ENCODE results near the gene ZKSCAN1.

ZKSCAN1 gene

DNA sequence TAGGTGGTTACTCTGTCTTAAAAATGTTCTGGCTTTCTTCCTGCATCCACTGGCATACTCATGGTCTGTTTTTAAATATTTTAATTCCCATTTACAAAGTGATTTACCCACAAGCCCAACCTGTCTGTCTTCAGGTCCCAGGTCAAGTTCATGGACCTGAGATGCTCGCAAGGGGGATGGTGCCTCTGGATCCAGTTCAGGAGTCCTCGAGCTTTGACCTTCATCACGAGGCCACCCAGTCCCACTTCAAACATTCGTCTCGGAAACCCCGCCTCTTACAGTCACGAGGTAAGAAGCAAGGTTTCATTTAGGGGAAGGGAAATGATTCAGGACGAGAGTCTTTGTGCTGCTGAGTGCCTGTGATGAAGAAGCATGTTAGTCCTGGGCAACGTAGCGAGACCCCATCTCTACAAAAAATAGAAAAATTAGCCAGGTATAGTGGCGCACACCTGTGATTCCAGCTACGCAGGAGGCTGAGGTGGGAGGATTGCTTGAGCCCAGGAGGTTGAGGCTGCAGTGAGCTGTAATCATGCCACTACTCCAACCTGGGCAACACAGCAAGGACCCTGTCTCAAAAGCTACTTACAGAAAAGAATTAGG is 8.7 kb downstream of the ZKSCAN1 start:
- DNase-seq (ENCODE audit: low read depth): no peak
- TF ChIP-seq, protein P1, sequence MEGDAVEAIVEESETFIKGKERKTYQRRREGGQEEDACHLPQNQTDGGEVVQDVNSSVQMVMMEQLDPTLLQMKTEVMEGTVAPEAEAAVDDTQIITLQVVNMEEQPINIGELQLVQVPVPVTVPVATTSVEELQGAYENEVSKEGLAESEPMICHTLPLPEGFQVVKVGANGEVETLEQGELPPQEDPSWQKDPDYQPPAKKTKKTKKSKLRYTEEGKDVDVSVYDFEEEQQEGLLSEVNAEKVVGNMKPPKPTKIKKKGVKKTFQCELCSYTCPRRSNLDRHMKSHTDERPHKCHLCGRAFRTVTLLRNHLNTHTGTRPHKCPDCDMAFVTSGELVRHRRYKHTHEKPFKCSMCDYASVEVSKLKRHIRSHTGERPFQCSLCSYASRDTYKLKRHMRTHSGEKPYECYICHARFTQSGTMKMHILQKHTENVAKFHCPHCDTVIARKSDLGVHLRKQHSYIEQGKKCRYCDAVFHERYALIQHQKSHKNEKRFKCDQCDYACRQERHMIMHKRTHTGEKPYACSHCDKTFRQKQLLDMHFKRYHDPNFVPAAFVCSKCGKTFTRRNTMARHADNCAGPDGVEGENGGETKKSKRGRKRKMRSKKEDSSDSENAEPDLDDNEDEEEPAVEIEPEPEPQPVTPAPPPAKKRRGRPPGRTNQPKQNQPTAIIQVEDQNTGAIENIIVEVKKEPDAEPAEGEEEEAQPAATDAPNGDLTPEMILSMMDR (conservative IDR thresholded peaks at IDR 0.05; ENCODE audit: control insufficient read depth, insufficient read depth, low read depth, low read length): no peak
- no peak overlapping the region for H3K4me3 ChIP-seq (ENCODE audit: control insufficient read depth, low read depth, low read length)

DNA sequence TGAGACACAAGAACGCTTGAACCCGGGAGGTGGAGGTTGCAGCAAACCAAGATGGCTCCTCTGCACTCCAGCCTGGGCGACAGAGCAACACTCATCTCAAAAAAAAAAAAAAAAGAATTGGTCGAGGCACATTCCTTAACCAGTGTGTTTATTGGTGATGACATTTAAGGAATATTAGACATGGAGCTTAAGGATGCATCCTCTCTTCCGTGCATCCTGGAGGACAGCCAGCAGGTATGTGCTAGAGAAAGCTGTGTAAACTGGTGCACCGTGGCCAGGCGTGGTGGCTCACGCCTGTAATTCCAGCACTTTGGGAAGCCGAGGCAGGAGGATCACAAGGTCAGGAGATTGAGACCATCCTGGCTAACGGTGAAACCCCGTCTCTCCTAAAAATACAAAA is 11.8 kb downstream of the ZKSCAN1 start:
- DNase-seq (ENCODE audit: low read depth): no peak
- H3K4me3 ChIP-seq (ENCODE audit: control insufficient read depth, low read depth, low read length): no peak overlapping the region
- TF ChIP-seq, protein P1 (conservative IDR thresholded peaks at IDR 0.05; ENCODE audit: control insufficient read depth, insufficient read depth, low read depth, low read length): no peak

DNA sequence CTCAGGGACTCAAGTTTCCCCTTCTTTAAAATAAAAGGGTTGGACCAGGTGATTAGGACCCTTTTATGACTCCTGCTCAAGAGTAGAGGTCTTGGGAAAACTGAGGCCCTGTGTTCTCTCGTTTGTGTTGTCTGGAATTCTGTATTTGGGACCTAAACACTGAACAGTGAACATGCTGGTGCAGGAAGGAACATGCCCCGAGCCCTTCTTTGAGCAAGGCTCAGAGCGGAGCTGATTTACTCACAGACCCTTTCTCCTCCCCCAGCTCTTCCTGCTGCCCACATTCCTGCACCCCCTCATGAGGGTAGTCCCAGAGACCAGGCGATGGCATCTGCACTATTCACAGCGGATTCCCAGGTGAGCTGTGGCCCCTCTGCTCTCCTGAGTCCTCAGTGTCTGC is 14.2 kb downstream of the ZKSCAN1 start:
- no peak for DNase-seq (ENCODE audit: low read depth)
- no peak overlapping the region for H3K4me3 ChIP-seq (ENCODE audit: control insufficient read depth, low read depth, low read length)
- TF ChIP-seq, protein P1 (conservative IDR thresholded peaks at IDR 0.05; ENCODE audit: control insufficient read depth, insufficient read depth, low read depth, low read length): no peak

DNA sequence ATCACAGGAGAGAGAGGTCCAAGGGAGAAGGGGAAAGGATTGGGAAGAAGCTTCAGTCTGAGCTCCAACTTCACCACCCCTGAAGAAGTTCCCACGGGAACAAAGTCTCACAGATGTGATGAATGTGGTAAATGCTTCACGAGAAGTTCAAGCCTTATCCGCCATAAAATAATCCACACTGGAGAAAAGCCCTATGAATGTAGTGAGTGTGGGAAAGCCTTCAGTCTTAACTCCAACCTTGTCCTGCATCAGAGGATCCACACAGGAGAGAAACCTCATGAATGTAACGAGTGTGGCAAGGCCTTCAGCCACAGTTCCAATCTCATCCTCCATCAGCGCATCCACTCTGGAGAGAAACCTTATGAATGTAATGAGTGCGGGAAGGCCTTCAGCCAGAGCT is 18.1 kb downstream of the ZKSCAN1 start:
- DNase-seq (ENCODE audit: low read depth): no peak
- TF ChIP-seq, protein P1 (conservative IDR thresholded peaks at IDR 0.05; ENCODE audit: control insufficient read depth, insufficient read depth, low read depth, low read length): no peak
- H3K4me3 ChIP-seq (ENCODE audit: control insufficient read depth, low read depth, low read length): no peak overlapping the region

DNA sequence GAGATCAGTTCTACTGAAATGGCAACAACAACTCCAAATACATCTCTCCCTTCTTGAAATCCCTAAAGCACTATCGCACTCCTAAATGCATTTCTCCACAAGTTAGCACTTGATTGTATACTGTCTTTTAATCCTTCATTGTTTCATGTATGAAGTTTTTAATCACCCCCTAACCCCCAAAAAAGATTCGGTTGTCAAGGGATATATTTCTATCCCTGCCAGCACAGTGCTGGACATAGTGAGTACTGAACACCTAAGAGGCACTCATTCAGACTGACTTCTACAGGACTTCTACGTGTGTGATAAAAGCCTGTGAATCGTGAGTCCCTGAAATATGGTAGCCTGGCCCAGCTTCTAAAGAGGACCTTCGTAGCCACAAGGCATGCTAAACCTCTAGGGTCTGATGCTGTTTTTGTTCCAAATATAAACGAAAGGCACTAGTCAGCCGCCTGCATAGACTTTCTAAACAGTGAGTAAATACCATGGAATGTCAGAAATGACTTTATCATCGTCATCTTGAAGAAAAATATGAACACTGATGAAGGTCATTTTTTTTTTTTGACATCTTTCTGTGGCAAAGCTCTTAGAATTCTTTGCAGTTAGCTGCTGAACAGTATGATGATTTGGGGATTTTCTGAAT is 19.6 kb downstream of the ZKSCAN1 start:
- TF ChIP-seq, protein P1 (conservative IDR thresholded peaks at IDR 0.05; ENCODE audit: control insufficient read depth, insufficient read depth, low read depth, low read length): no peak
- peak; percentile 91 for DNase-seq (ENCODE audit: low read depth)

DNA sequence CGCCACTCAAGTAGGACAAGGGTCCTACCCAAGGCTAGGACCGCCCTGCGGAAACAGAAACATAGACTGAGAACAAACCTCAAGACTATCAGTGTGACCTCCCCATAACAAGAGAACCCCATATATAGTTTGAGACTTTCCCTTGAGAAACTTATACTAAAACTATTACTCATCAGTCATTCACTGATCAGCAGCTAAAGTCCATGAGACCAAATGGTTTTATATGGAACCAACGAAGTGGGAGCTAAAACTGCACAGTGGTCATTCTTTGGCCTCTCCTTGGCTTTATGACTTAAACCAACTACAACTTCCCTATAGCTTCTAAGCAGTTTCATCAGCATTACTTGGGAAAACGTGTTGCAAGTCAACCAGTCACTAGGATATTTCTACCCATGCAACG is 20.5 kb downstream of the ZKSCAN1 start:
- no peak overlapping the region for H3K4me3 ChIP-seq (ENCODE audit: control insufficient read depth, low read depth, low read length)
- no peak for DNase-seq (ENCODE audit: low read depth)
- TF ChIP-seq, protein P1 (conservative IDR thresholded peaks at IDR 0.05; ENCODE audit: control insufficient read depth, insufficient read depth, low read depth, low read length): no peak

More for the DNA sequence above, 19.6 kb downstream of the ZKSCAN1 start:
- H3K4me3 ChIP-seq (ENCODE audit: control insufficient read depth, low read depth, low read length): no peak overlapping the region
